GM19328 (cell line): ENCODE results near the gene LEAP2.
A peak's percentile ranks its signal among the peaks of the same experiment; 100 is the strongest.

ENCODE experiments used
- ATAC-seq: cut with Tn5 transposase; IDR thresholded peaks from one replicate; pipeline ENCODE4 v1.9.1; 2021; ENCODE audit warnings: mild to moderate bottlenecking, moderate library complexity; ENCODE audit not compliant: unreplicated experiment

LEAP2 gene

GRCh38 chr5:132873119-132873929 lies at the start of gene LEAP2:
LEAP2 (plus strand) TSS chr5:132873668; CDS start chr5:132873695, 27 bp downstream.
- ATAC-seq: no peak

GRCh38 chr5:132824426-132824825 lies 49.0 kb upstream of the LEAP2 start:
- ATAC-seq: no peak

GRCh38 chr5:132825033-132825833 lies 48.2 kb upstream of the LEAP2 start:
- ATAC-seq: no peak

GRCh38 chr5:132825834-132826391 lies 47.6 kb upstream of the LEAP2 start:
- ATAC-seq: no peak

- no peak for ATAC-seq
Observed at GRCh38 chr5:132826424-132827082, 46.9 kb upstream of the LEAP2 start.

GRCh38 chr5:132827943-132828673 lies 45.4 kb upstream of the LEAP2 start:
- ATAC-seq: no peak

- no peak for ATAC-seq
Observed at GRCh38 chr5:132828846-132829494, 44.5 kb upstream of the LEAP2 start.

GRCh38 chr5:132829742-132830435 lies 43.6 kb upstream of the LEAP2 start:
- peak; percentile 79 for ATAC-seq

- peak; percentile 54 for ATAC-seq
Observed at GRCh38 chr5:132830436-132831094, 42.9 kb upstream of the LEAP2 start, which contains the start of gene SHROOM1. SHROOM1 (minus strand) TSS chr5:132830647; CDS start chr5:132826140, 4,507 bp downstream.

GRCh38 chr5:132831095-132831860 lies 42.2 kb upstream of the LEAP2 start:
- no peak for ATAC-seq

GRCh38 chr5:132832612-132833011 lies 40.9 kb upstream of the LEAP2 start:
- ATAC-seq: no peak

- ATAC-seq: no peak
Observed at GRCh38 chr5:132834057-132834456, 39.4 kb upstream of the LEAP2 start.

GRCh38 chr5:132836852-132837251 lies 36.6 kb upstream of the LEAP2 start:
- no peak for ATAC-seq

- ATAC-seq: no peak
Observed at GRCh38 chr5:132837868-132838267, 35.6 kb upstream of the LEAP2 start.

- ATAC-seq: no peak
Observed at GRCh38 chr5:132838516-132839282, 34.8 kb upstream of the LEAP2 start.

- ATAC-seq: no peak
Observed at GRCh38 chr5:132839426-132840301, 33.8 kb upstream of the LEAP2 start.
